ENCODE data around the gene RGS6. TPM values are rescaled to one million over a fixed set of nuclear protein-coding genes. Genes with fewer than 3 reads are reported as not detected.

The RGS6 gene
- total RNA-seq, 1 experiment from 2014 or later: not detected

DNA sequence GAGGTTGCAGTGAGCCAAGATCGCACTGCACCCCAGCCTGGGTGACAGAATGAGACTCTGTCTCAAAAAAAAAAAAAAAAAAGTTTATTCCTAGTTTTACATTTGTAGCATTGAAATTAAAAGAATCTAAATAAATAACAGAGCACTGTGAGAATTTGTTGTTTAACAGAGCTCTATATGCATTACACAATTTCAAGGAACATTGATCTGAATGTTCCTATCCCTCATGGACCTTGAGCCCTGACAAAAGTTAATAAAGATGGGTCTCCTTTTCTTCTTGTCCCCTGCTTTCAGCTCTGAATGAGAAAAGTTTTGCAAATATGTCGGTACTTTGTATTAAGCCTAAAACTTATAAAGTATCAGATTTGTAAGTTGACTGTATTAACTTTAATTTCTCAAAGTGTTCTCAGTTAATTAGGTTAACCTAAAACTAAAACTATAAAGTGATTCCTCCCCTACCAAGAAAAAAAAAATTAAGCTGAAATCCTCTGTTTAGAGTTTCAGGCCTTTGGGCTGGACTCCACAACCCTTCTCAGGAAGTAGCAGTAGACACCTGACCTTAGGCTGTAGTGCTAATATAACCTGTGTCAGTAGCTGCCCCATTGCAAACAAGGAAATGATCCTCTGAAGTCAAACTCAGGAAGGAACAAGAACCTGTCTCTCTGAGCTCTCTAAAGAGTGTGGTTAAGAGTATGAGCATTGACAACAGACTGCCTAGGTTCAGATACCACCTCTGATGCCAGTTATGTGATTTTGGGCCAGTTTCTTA is 484.0 kb downstream of the RGS6 start:
- H3K9me3 ChIP-seq (ENCODE audit: low read length): no peaks in the 10 kb centered on the region
- BruUV-seq (replicated peaks): no TSS peak
- no peaks in the 10 kb centered on the region for H3K36me3 ChIP-seq (ENCODE audit: low read depth, low read length)
- no peak overlapping the region for H3K4me3 ChIP-seq (ENCODE audit: low read length)
- H3K27me3 ChIP-seq (ENCODE audit: low read length): peaks cover 39% of the 10 kb centered on the region
- no peaks in the 10 kb centered on the region for H3K4me1 ChIP-seq (ENCODE audit: insufficient read depth, low read length)
- no peak overlapping the region for H3K4me2 ChIP-seq (ENCODE audit: low read length)
- no peak for DNase-seq
- H3K79me2 ChIP-seq (ENCODE audit: low read length): no peaks in the 10 kb centered on the region
- ATAC-seq: no peak
- no peak overlapping the region for H3K9ac ChIP-seq (ENCODE audit: low read length)
- ChIA-PET CTCF (interaction anchor here (0.7 kb wide), 1 partner anchor 612 kb away, joined by 3 read pairs; no protein-coding TSS in a partner anchor), POLR2A (ENCODE audit: unreplicated experiment) (no interaction called here)
- no peaks in the 10 kb centered on the region for H3K9me2 ChIP-seq (replicated peaks; ENCODE audit: low read length)
- intact Hi-C loops (cut with micrococcal nuclease): no loop called here
- no peaks in the 10 kb centered on the region for H3F3A ChIP-seq (ENCODE audit: low read length, unreplicated experiment)
- H4K20me1 ChIP-seq (ENCODE audit: low read length): no peaks in the 10 kb centered on the region
- H2AFZ ChIP-seq (ENCODE audit: low read length): no peak overlapping the region
- no peak overlapping the region for H3K27ac ChIP-seq (ENCODE audit: low read length)
- TF ChIP-seq EZH2phosphoT487 (IDR thresholded peaks at IDR 0.05; ENCODE audit: borderline replicate concordance, low read length) (no peak), EZH2 (IDR thresholded peaks at IDR 0.05; ENCODE audit: low read length, unreplicated experiment) (no peak)
- TF ChIP-seq, protein P1, sequence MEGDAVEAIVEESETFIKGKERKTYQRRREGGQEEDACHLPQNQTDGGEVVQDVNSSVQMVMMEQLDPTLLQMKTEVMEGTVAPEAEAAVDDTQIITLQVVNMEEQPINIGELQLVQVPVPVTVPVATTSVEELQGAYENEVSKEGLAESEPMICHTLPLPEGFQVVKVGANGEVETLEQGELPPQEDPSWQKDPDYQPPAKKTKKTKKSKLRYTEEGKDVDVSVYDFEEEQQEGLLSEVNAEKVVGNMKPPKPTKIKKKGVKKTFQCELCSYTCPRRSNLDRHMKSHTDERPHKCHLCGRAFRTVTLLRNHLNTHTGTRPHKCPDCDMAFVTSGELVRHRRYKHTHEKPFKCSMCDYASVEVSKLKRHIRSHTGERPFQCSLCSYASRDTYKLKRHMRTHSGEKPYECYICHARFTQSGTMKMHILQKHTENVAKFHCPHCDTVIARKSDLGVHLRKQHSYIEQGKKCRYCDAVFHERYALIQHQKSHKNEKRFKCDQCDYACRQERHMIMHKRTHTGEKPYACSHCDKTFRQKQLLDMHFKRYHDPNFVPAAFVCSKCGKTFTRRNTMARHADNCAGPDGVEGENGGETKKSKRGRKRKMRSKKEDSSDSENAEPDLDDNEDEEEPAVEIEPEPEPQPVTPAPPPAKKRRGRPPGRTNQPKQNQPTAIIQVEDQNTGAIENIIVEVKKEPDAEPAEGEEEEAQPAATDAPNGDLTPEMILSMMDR (conservative IDR thresholded peaks at IDR 0.05; ENCODE audit: low read depth, low read length): no peak

DNA sequence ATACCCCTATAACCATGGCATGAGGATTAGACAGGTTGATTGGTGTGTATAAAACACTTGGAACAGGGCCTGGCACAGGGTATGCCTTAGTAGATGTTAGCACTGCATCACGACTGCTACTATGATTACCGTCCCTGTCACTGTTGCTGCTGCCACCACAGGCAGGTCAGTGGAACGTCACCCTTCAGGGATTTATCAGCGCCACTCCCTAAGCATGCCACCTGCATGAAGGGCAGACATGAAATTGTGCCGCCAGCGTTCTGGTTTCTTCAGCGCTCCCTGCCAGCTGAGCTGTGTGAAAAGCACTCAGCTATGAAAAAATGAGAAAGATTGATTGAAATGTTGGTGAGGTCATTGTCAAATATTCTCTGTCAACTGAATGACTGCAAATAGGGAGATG is 484.7 kb downstream of the RGS6 start:
- TF ChIP-seq EZH2phosphoT487 (IDR thresholded peaks at IDR 0.05; ENCODE audit: borderline replicate concordance, low read length) (no peak), EZH2 (IDR thresholded peaks at IDR 0.05; ENCODE audit: low read length, unreplicated experiment) (no peak)
- TF ChIP-seq, protein P1 (conservative IDR thresholded peaks at IDR 0.05; ENCODE audit: low read depth, low read length): peak; percentile 42; the same call in 1 of the 2 replicates
- Histone ChIP-seq H3K27ac (ENCODE audit: low read length) (no peak overlapping the region), H3K9ac (ENCODE audit: low read length) (no peak overlapping the region), H3K4me1 (ENCODE audit: insufficient read depth, low read length) (no peaks in the 10 kb centered on the region), H2AFZ (ENCODE audit: low read length) (no peak overlapping the region), H3F3A (ENCODE audit: low read length, unreplicated experiment) (no peaks in the 10 kb centered on the region), H3K4me2 (ENCODE audit: low read length) (no peak overlapping the region), H3K9me2 (replicated peaks; ENCODE audit: low read length) (no peaks in the 10 kb centered on the region), H3K36me3 (ENCODE audit: low read depth, low read length) (no peaks in the 10 kb centered on the region), H3K9me3 (ENCODE audit: low read length) (no peaks in the 10 kb centered on the region), H3K27me3 (ENCODE audit: low read length) (peaks cover 43% of the 10 kb centered on the region), H4K20me1 (ENCODE audit: low read length) (no peaks in the 10 kb centered on the region), H3K4me3 (ENCODE audit: low read length) (no peak overlapping the region), H3K79me2 (ENCODE audit: low read length) (no peaks in the 10 kb centered on the region)
- CTCF ChIA-PET: no interaction called here
- POLR2A ChIA-PET (ENCODE audit: unreplicated experiment): no interaction called here
- no TSS peak for BruUV-seq (replicated peaks)
- intact Hi-C loops (cut with micrococcal nuclease): no loop called here
- peak; percentile 95 for ATAC-seq
- peak; percentile 47 for DNase-seq

DNA sequence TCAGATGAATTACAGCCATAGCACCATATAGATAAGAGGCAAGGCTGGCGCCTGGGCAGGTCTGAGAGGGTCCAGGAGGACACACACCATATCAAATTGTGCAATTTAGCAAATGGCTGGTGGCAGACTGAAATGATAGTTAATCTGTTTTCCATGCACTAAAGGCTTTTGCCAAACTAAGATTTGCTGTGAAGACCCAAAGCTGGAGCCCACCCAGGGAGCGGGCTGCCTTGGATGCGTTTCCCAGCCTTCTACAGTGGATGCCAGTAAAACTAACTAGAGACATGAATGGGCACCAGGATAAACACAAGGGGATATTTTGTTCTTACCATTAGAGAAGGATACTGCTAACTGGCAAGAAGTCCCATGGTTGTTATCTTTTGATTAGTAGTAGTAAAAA is 486.6 kb downstream of the RGS6 start:
- H2AFZ ChIP-seq (ENCODE audit: low read length): no peak overlapping the region
- peaks cover 50% of the 10 kb centered on the region for H3K27me3 ChIP-seq (ENCODE audit: low read length)
- no peaks in the 10 kb centered on the region for H3K36me3 ChIP-seq (ENCODE audit: low read depth, low read length)
- H3K27ac ChIP-seq (ENCODE audit: low read length): no peak overlapping the region
- no peaks in the 10 kb centered on the region for H3K9me3 ChIP-seq (ENCODE audit: low read length)
- TF ChIP-seq EZH2 (IDR thresholded peaks at IDR 0.05; ENCODE audit: low read length, unreplicated experiment) (no peak), EZH2phosphoT487 (IDR thresholded peaks at IDR 0.05; ENCODE audit: borderline replicate concordance, low read length) (no peak)
- TF ChIP-seq, protein P1 (conservative IDR thresholded peaks at IDR 0.05; ENCODE audit: low read depth, low read length): no peak
- no peaks in the 10 kb centered on the region for H3F3A ChIP-seq (ENCODE audit: low read length, unreplicated experiment)
- H3K79me2 ChIP-seq (ENCODE audit: low read length): no peaks in the 10 kb centered on the region
- BruUV-seq (replicated peaks): no TSS peak
- no peak overlapping the region for H3K4me3 ChIP-seq (ENCODE audit: low read length)
- no peak overlapping the region for H3K4me2 ChIP-seq (ENCODE audit: low read length)
- H3K9ac ChIP-seq (ENCODE audit: low read length): no peak overlapping the region
- H3K9me2 ChIP-seq (replicated peaks; ENCODE audit: low read length): no peaks in the 10 kb centered on the region
- no peaks in the 10 kb centered on the region for H3K4me1 ChIP-seq (ENCODE audit: insufficient read depth, low read length)
- H4K20me1 ChIP-seq (ENCODE audit: low read length): no peaks in the 10 kb centered on the region
- no peak for ATAC-seq
- DNase-seq: no peak
- CTCF ChIA-PET: interaction anchor here (0.6 kb wide), 2 partner anchors 26 to 619 kb away, joined by 3 read pairs; no protein-coding TSS in a partner anchor
- POLR2A ChIA-PET (ENCODE audit: unreplicated experiment): no interaction called here
- intact Hi-C loops (cut with micrococcal nuclease): no loop called here
